GM12873 (cell line): ENCODE data around the gene NTNG1.

Source experiments
- TF ChIP-seq, protein P1 (sequence below): IDR thresholded peaks from 2 replicates; pipeline ENCODE4 v1.5.1; 2012; ENCODE audit warnings: low read depth, mild to moderate bottlenecking, moderate library complexity, low read length, control low read depth; ENCODE audit not compliant: insufficient read depth; ENCODE audit errors: missing control alignments

NTNG1 gene

DNA sequence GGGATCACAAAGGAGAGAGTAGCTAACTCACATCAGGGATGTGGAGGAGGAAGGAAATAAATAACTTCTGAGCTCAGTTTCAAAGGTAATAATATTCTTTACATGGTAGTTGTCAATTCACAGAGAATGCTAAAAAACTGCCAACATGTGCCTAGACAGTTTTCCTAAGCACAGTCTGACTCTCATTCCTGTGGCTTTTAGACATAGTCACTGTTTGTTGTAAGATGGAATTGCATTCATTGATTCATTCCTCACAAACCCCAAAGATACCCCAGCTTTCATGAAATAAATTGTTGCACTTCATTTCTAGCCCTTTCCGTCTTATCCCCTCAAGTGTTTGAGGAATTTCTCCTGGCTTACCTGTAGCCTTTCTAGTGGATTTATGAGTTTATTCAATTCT, 263.9 kb downstream of the NTNG1 start:
- TF ChIP-seq, protein P1, sequence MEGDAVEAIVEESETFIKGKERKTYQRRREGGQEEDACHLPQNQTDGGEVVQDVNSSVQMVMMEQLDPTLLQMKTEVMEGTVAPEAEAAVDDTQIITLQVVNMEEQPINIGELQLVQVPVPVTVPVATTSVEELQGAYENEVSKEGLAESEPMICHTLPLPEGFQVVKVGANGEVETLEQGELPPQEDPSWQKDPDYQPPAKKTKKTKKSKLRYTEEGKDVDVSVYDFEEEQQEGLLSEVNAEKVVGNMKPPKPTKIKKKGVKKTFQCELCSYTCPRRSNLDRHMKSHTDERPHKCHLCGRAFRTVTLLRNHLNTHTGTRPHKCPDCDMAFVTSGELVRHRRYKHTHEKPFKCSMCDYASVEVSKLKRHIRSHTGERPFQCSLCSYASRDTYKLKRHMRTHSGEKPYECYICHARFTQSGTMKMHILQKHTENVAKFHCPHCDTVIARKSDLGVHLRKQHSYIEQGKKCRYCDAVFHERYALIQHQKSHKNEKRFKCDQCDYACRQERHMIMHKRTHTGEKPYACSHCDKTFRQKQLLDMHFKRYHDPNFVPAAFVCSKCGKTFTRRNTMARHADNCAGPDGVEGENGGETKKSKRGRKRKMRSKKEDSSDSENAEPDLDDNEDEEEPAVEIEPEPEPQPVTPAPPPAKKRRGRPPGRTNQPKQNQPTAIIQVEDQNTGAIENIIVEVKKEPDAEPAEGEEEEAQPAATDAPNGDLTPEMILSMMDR: no peak

DNA sequence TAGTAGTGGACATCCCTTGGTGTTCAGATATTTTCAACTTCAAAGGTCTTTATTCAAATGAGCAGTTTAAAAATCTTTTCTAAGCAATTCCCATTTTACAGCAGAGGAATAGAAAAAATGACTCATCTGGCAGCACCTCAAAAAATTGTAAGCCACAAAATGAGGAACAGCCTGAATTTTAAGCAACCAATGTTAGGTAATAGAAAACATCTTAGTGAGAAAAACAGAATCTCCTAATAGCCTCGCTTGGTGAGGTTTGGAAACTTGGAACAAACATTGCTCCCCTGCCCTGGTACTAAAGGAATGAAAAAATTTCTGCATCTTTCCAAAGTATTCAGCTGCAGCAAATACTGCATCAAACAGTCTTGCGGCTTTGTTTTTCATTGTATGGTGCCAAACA, 264.4 kb downstream of the NTNG1 start:
- TF ChIP-seq, protein P1: no peak

GRCh38 chr1:107407011-107407410, 266.2 kb downstream of the NTNG1 start:
- TF ChIP-seq, protein P1: no peak

GRCh38 chr1:107413546-107413945, 272.7 kb downstream of the NTNG1 start:
- TF ChIP-seq, protein P1: no peak

GRCh38 chr1:107413951-107414350, 273.1 kb downstream of the NTNG1 start:
- TF ChIP-seq, protein P1: no peak

DNA sequence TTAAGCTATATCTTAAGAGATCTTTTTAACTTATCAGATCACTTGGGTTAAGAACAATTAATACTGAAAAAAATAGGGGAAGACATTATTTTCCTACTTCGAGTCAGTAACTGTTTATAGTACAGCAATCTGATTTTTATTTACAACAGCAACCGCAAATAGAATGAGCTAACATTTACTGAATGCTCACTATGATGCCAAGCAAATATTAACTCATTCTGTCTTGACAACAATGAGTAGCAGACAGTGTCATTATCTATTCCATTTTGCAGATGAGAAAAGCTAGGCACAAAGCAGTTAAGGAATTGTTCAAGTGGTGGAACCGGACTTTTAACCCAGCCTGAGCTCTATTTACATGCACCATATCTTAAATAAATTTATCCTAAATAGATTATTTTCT, 273.7 kb downstream of the NTNG1 start:
- TF ChIP-seq, protein P1: no peak

GRCh38 chr1:107415241-107415640, 274.4 kb downstream of the NTNG1 start:
- TF ChIP-seq, protein P1: no peak
